HepG2 (cell line): ENCODE data around the gene WDR7. TPM values are rescaled to one million over a fixed set of nuclear protein-coding genes. Genes with fewer than 3 reads are reported as not detected.

ENCODE experiments used
- AGO1 ChIP-seq: fragments of 200-400 bp; formaldehyde crosslinking; IDR thresholded peaks from 2 replicates; pipeline ENCODE4 v1.6.1; 2017; ENCODE audit warnings: mild to moderate bottlenecking, low read depth, low read length, moderate library complexity; ENCODE audit not compliant: poor library complexity, severe bottlenecking
- CEBPZ ChIP-seq: IDR thresholded peaks from 2 replicates; pipeline ENCODE4 v1.6.1; 2012; ENCODE audit warnings: low read length, improper control_type of control experiment
- E2F1 ChIP-seq: sonication (generic); formaldehyde crosslinking; IDR thresholded peaks from 2 replicates; pipeline ENCODE4 v1.5.0; 2020; ENCODE audit warnings: missing genetic modification reagents
- ERF ChIP-seq: IDR thresholded peaks from 2 replicates; pipeline ENCODE4 v1.6.1; 2018; ENCODE audit warnings: missing biosample characterization, missing genetic modification reagents
- FOXP1 ChIP-seq, 2 experiments: fragments of 450-650 bp in 1 of 2; IDR thresholded peaks; 2 replicates each; pipeline ENCODE4 v1.6.1; 2017 to 2018; ENCODE audit warnings: antibody characterized with exemption in 1 of 2
- KAT8 ChIP-seq: IDR thresholded peaks from 2 replicates; pipeline ENCODE4 v1.6.1; 2016; ENCODE audit warnings: missing genetic modification reagents, missing compliant biosample characterization
- MEIS2 ChIP-seq: sonication (generic); formaldehyde crosslinking; IDR thresholded peaks from 2 replicates; pipeline ENCODE4 v1.9.0; 2021; ENCODE audit warnings: mild to moderate bottlenecking, missing genetic modification reagents
- MIER3 ChIP-seq: IDR thresholded peaks from 2 replicates; pipeline ENCODE4 v1.6.1; 2016; ENCODE audit warnings: missing compliant biosample characterization, borderline replicate concordance
- NBN ChIP-seq: fragments of 450-650 bp; conservative IDR thresholded peaks from 2 replicates; pipeline ENCODE4 v1.6.1; 2017
- NFE2L1 ChIP-seq: sonication (generic); formaldehyde crosslinking; IDR thresholded peaks from 2 replicates; pipeline ENCODE4 v1.4.0; 2020; ENCODE audit warnings: missing genetic modification reagents, mild to moderate bottlenecking, borderline replicate concordance
- PCBP1 ChIP-seq: fragments of 200-400 bp; formaldehyde crosslinking; IDR thresholded peaks from 2 replicates; pipeline ENCODE4 v1.6.1; 2017; ENCODE audit warnings: mild to moderate bottlenecking, low read depth, low read length, borderline replicate concordance
- SIN3B ChIP-seq: fragments of 150-350 bp; IDR thresholded peaks from 2 replicates; pipeline ENCODE4 v1.6.1; 2014; ENCODE audit warnings: low read length
- TFDP1 ChIP-seq: IDR thresholded peaks from 2 replicates; pipeline ENCODE4 v1.6.1; 2016; ENCODE audit warnings: missing compliant biosample characterization, missing genetic modification reagents, borderline replicate concordance
- ZNF224 ChIP-seq: sonication (generic); formaldehyde crosslinking; IDR thresholded peaks from 2 replicates; pipeline ENCODE4 v1.5.0; 2020; ENCODE audit warnings: mild to moderate bottlenecking, missing genetic modification reagents
- ZNF280D ChIP-seq: sonication (generic); formaldehyde crosslinking; IDR thresholded peaks from 2 replicates; pipeline ENCODE4 v1.5.1; 2020; ENCODE audit warnings: mild to moderate bottlenecking, missing genetic modification reagents
- ZNF563 ChIP-seq: sonication (generic); formaldehyde crosslinking; IDR thresholded peaks from 2 replicates; pipeline ENCODE4 v1.8.0; 2022; ENCODE audit warnings: mild to moderate bottlenecking, moderate library complexity, missing genetic modification reagents
- ZNF879 ChIP-seq: sonication (generic); formaldehyde crosslinking; IDR thresholded peaks from 2 replicates; pipeline ENCODE4 v1.8.1; 2023; ENCODE audit warnings: missing genetic modification reagents
- ZSCAN22 ChIP-seq: sonication (generic); formaldehyde crosslinking; IDR thresholded peaks from 2 replicates; pipeline ENCODE4 v1.4.0; 2020; ENCODE audit warnings: mild to moderate bottlenecking, missing genetic modification reagents
- polyA plus RNA-seq, 8 experiments: library from polyadenylated mRNA; depleted of rRNA in 3 of 8; stranded (reverse) in 7 of 8; unstranded in 1 of 8; fragments of >200 nt; fragmentation: Illumina TruSeq in 4 of 8; extraction: Trizol in 4 of 8; gene quantifications; 2 replicates each; pipeline versions ENCODE4 v1.2.1 to v1.2.3, GENCODE V29; 2011 to 2016; ENCODE audit warnings: low read depth in 4 of 8, missing spikeins in 1 of 8, mixed read lengths in 1 of 8; ENCODE audit not compliant: insufficient read depth in 1 of 8
- total RNA-seq, 5 experiments: library from RNA; depleted of rRNA; stranded (reverse); fragments of >200 nt; fragmentation: Illumina TruSeq; extraction: Trizol; gene quantifications; 2 replicates each; pipeline ENCODE4 v1.2.3, GENCODE V29; 2016; ENCODE audit warnings: low read depth in 1 of 5

Gene WDR7
- total and polyA plus RNA-seq, 2 of the 13 experiments (the other 11 are each of a cell fraction or from before 2014, with no cell fraction given), result 2.0 to 7.8 TPM

GRCh38 chr18:56650944-56651770 lies at the start of gene WDR7 (continued):
- no peak for TF ChIP-seq CEBPZ
- TF ChIP-seq FOXP1 (IDR thresholded peaks at IDR 0.05), result no peak
- TF ChIP-seq FOXP1 (CRISPR knock-in tag; IDR thresholded peaks at IDR 0.05), result no peak
- peak; percentile 54; the same call in 1 of the 2 replicates for TF ChIP-seq ZNF563 (CRISPR knock-in tag)
- TF ChIP-seq SIN3B, result no peak
- TF ChIP-seq ZSCAN22 (CRISPR knock-in tag), result no peak
- TF ChIP-seq NFE2L1 (CRISPR knock-in tag), result no peak
- TF ChIP-seq ZNF224 (CRISPR knock-in tag), result peak; percentile 93; the same call in 1 of the 2 replicates
- TF ChIP-seq PCBP1, result no peak
- TF ChIP-seq ZNF879 (CRISPR knock-in tag), result no peak
- peak; percentile 78 for TF ChIP-seq E2F1 (CRISPR knock-in tag)
- peak; percentile 83 for TF ChIP-seq TFDP1
- 0 out of 2 replicates have a peak, but pooled peaks have one; percentile 71 for TF ChIP-seq MIER3
- TF ChIP-seq ERF (CRISPR knock-in tag), result peak; percentile 29; the same call in 1 of the 2 replicates
- no peak for TF ChIP-seq MEIS2 (CRISPR knock-in tag)
- peak; percentile 86; the same call in 1 of the 2 replicates for TF ChIP-seq ZNF280D (CRISPR knock-in tag)
- TF ChIP-seq NBN, result no peak
- TF ChIP-seq KAT8 (CRISPR knock-in tag), result peak; percentile 95
- peak; percentile 36 for TF ChIP-seq AGO1
